Activated naive CD8-positive, alpha-beta T cell treated with anti-CD3 and anti-CD28 coated beads, Interleukin-2, amount 50 U/mL, for 24 hours (primary cell): ENCODE measurements around the gene PIGR.
A peak's percentile ranks its signal among the peaks of the same experiment; 100 is the strongest.

ENCODE experiments used
- ATAC-seq: fragments of 150-1000 bp; cut with Tn5 transposase; one replicate; pipeline ENCODE4 v1.10.0; 2021
- DNase-seq: peaks from one replicate; pipeline ENCODE4 v3.0.0; 2021
- H3K27ac Mint-ChIP-seq: one replicate; pipeline ENCODE4 v1.8.0; 2021; ENCODE audit warnings: mild to moderate bottlenecking, mixed read lengths
- H3K27me3 Mint-ChIP-seq: one replicate; pipeline ENCODE4 v1.8.0; 2021; ENCODE audit warnings: mixed read lengths
- H3K36me3 Mint-ChIP-seq: one replicate; pipeline ENCODE4 v1.8.0; 2021; ENCODE audit warnings: low read depth, mixed read lengths
- H3K4me1 Mint-ChIP-seq: one replicate; pipeline ENCODE4 v1.8.0; 2021; ENCODE audit warnings: mixed read lengths
- H3K4me3 Mint-ChIP-seq: one replicate; pipeline ENCODE4 v1.8.0; 2021; ENCODE audit warnings: mild to moderate bottlenecking, moderate library complexity, mixed read lengths
- H3K9me3 Mint-ChIP-seq: one replicate; pipeline ENCODE4 v1.8.0; 2021; ENCODE audit warnings: mixed read lengths

PIGR gene

GRCh38 chr1:206902702-206903101 is 43.6 kb downstream of the PIGR start:
- Mint-ChIP-seq H3K27me3 (no peaks in the 10 kb centered on the region), H3K27ac (no peak overlapping the region), H3K4me1 (peaks cover 91% of the 10 kb centered on the region), H3K4me3 (no peak overlapping the region), H3K9me3 (no peaks in the 10 kb centered on the region), H3K36me3 (peaks cover 43% of the 10 kb centered on the region)
- ATAC-seq = no peak
- no peak for DNase-seq

- Mint-ChIP-seq H3K4me1 (peaks cover 92% of the 10 kb centered on the region), H3K27ac (no peak overlapping the region), H3K4me3 (no peak overlapping the region), H3K27me3 (no peaks in the 10 kb centered on the region), H3K9me3 (no peaks in the 10 kb centered on the region), H3K36me3 (peaks cover 43% of the 10 kb centered on the region)
- ATAC-seq (no peak), DNase-seq (no peak)
These were observed 44.3 kb downstream of the PIGR start for GRCh38 chr1:206901944-206902343.

GRCh38 chr1:206900149-206900548 is 46.1 kb downstream of the PIGR start:
- peak overlapping the region; percentile 12 for H3K27ac Mint-ChIP-seq
- peaks cover 37% of the 10 kb centered on the region for H3K36me3 Mint-ChIP-seq
- ATAC-seq = no peak
- H3K4me1 Mint-ChIP-seq = peaks cover 93% of the 10 kb centered on the region
- no peak overlapping the region for H3K4me3 Mint-ChIP-seq
- H3K27me3 Mint-ChIP-seq = no peaks in the 10 kb centered on the region
- H3K9me3 Mint-ChIP-seq = no peaks in the 10 kb centered on the region
- DNase-seq = no peak

- H3K27ac Mint-ChIP-seq = no peak overlapping the region
- H3K4me3 Mint-ChIP-seq = no peak overlapping the region
- peaks cover 92% of the 10 kb centered on the region for H3K4me1 Mint-ChIP-seq
- ATAC-seq = no peak
- DNase-seq = no peak
- H3K9me3 Mint-ChIP-seq = no peaks in the 10 kb centered on the region
- H3K27me3 Mint-ChIP-seq = no peaks in the 10 kb centered on the region
- H3K36me3 Mint-ChIP-seq = peaks cover 32% of the 10 kb centered on the region
These were observed 46.5 kb downstream of the PIGR start for GRCh38 chr1:206899717-206900116.

- H3K27me3 Mint-ChIP-seq = no peaks in the 10 kb centered on the region
- no peaks in the 10 kb centered on the region for H3K9me3 Mint-ChIP-seq
- H3K36me3 Mint-ChIP-seq = peaks cover 25% of the 10 kb centered on the region
- peaks cover 90% of the 10 kb centered on the region for H3K4me1 Mint-ChIP-seq
- ATAC-seq (no peak), DNase-seq (no peak)
- H3K27ac Mint-ChIP-seq = peak overlapping the region; percentile 35
- peak overlapping the region; percentile 72 for H3K4me3 Mint-ChIP-seq
These were observed 47.3 kb downstream of the PIGR start for GRCh38 chr1:206898915-206899431.

- ATAC-seq (no peak), DNase-seq (no peak)
- peak overlapping the region; percentile 72 for H3K4me3 Mint-ChIP-seq
- H3K9me3 Mint-ChIP-seq = no peaks in the 10 kb centered on the region
- peak overlapping the region; percentile 35 for H3K27ac Mint-ChIP-seq
- H3K4me1 Mint-ChIP-seq = peaks cover 91% of the 10 kb centered on the region
- H3K36me3 Mint-ChIP-seq = peaks cover 18% of the 10 kb centered on the region
- H3K27me3 Mint-ChIP-seq = no peaks in the 10 kb centered on the region
These were observed 48.0 kb downstream of the PIGR start for GRCh38 chr1:206898089-206898914.

GRCh38 chr1:206897175-206897574 is 49.1 kb downstream of the PIGR start, which contains the start of gene IL24:
IL24 (plus strand) TSS chr1:206897443; CDS start chr1:206897833, 390 bp downstream.
- Mint-ChIP-seq H3K9me3 (no peaks in the 10 kb centered on the region), H3K27me3 (no peaks in the 10 kb centered on the region), H3K4me1 (peaks cover 92% of the 10 kb centered on the region), H3K27ac (peak within 1 kb of the TSS; percentile 89), H3K4me3 (peak within 1 kb of the TSS; percentile 72), H3K36me3 (peaks cover 9% of the 10 kb centered on the region)
- ATAC-seq (peak; percentile 81), DNase-seq (peak; percentile 68)

- Mint-ChIP-seq H3K4me1 (peaks cover 93% of the 10 kb centered on the region), H3K27me3 (no peaks in the 10 kb centered on the region), H3K36me3 (peaks cover 3% of the 10 kb centered on the region), H3K4me3 (no peak overlapping the region), H3K9me3 (no peaks in the 10 kb centered on the region), H3K27ac (peak overlapping the region; percentile 89)
- DNase-seq = no peak
- no peak for ATAC-seq
These were observed 50.0 kb downstream of the PIGR start for GRCh38 chr1:206896261-206896660.

- Mint-ChIP-seq H3K9me3 (no peaks in the 10 kb centered on the region), H3K4me3 (no peak overlapping the region), H3K4me1 (peaks cover 93% of the 10 kb centered on the region), H3K27me3 (no peaks in the 10 kb centered on the region), H3K27ac (peak overlapping the region; percentile 76), H3K36me3 (peaks cover 1% of the 10 kb centered on the region)
- no peak for DNase-seq
- ATAC-seq = no peak
These were observed 50.4 kb downstream of the PIGR start for GRCh38 chr1:206895837-206896242.

GRCh38 chr1:206895325-206895724 is 50.9 kb downstream of the PIGR start:
- peak overlapping the region; percentile 76 for H3K27ac Mint-ChIP-seq
- no peak for DNase-seq
- no peak for ATAC-seq
- no peaks in the 10 kb centered on the region for H3K27me3 Mint-ChIP-seq
- H3K9me3 Mint-ChIP-seq = no peaks in the 10 kb centered on the region
- H3K4me1 Mint-ChIP-seq = peaks cover 93% of the 10 kb centered on the region
- no peak overlapping the region for H3K4me3 Mint-ChIP-seq
- no peaks in the 10 kb centered on the region for H3K36me3 Mint-ChIP-seq

GRCh38 chr1:206893380-206893779 is 52.9 kb downstream of the PIGR start:
- H3K9me3 Mint-ChIP-seq = no peaks in the 10 kb centered on the region
- no peak overlapping the region for H3K27ac Mint-ChIP-seq
- ATAC-seq = no peak
- no peaks in the 10 kb centered on the region for H3K27me3 Mint-ChIP-seq
- peaks cover 90% of the 10 kb centered on the region for H3K4me1 Mint-ChIP-seq
- H3K36me3 Mint-ChIP-seq = no peaks in the 10 kb centered on the region
- DNase-seq = no peak
- H3K4me3 Mint-ChIP-seq = no peak overlapping the region

GRCh38 chr1:206892351-206892984 is 53.8 kb downstream of the PIGR start:
- no peaks in the 10 kb centered on the region for H3K9me3 Mint-ChIP-seq
- no peak overlapping the region for H3K4me3 Mint-ChIP-seq
- DNase-seq (no peak), ATAC-seq (peak; percentile 50)
- no peaks in the 10 kb centered on the region for H3K36me3 Mint-ChIP-seq
- peaks cover 81% of the 10 kb centered on the region for H3K4me1 Mint-ChIP-seq
- H3K27me3 Mint-ChIP-seq = no peaks in the 10 kb centered on the region
- no peak overlapping the region for H3K27ac Mint-ChIP-seq

GRCh38 chr1:206891412-206891811 is 54.9 kb downstream of the PIGR start:
- H3K4me1 Mint-ChIP-seq = peaks cover 70% of the 10 kb centered on the region
- no peak overlapping the region for H3K27ac Mint-ChIP-seq
- ATAC-seq = no peak
- no peaks in the 10 kb centered on the region for H3K36me3 Mint-ChIP-seq
- no peaks in the 10 kb centered on the region for H3K27me3 Mint-ChIP-seq
- DNase-seq = no peak
- H3K4me3 Mint-ChIP-seq = no peak overlapping the region
- H3K9me3 Mint-ChIP-seq = no peaks in the 10 kb centered on the region

- peaks cover 60% of the 10 kb centered on the region for H3K4me1 Mint-ChIP-seq
- H3K27me3 Mint-ChIP-seq = no peaks in the 10 kb centered on the region
- H3K27ac Mint-ChIP-seq = peak overlapping the region; percentile 24
- no peaks in the 10 kb centered on the region for H3K9me3 Mint-ChIP-seq
- no peak for DNase-seq
- H3K36me3 Mint-ChIP-seq = no peaks in the 10 kb centered on the region
- H3K4me3 Mint-ChIP-seq = no peak overlapping the region
- peak; percentile 70 for ATAC-seq
These were observed 55.9 kb downstream of the PIGR start for GRCh38 chr1:206890125-206891060.
